ENCODE measurements around the gene NCOA4.
"Not testable (repeated sequence)": the region's sequence is repeated elsewhere in the genome, so short reads cannot be mapped to it uniquely, and the experiment has no call there.

The NCOA4 gene

DNA sequence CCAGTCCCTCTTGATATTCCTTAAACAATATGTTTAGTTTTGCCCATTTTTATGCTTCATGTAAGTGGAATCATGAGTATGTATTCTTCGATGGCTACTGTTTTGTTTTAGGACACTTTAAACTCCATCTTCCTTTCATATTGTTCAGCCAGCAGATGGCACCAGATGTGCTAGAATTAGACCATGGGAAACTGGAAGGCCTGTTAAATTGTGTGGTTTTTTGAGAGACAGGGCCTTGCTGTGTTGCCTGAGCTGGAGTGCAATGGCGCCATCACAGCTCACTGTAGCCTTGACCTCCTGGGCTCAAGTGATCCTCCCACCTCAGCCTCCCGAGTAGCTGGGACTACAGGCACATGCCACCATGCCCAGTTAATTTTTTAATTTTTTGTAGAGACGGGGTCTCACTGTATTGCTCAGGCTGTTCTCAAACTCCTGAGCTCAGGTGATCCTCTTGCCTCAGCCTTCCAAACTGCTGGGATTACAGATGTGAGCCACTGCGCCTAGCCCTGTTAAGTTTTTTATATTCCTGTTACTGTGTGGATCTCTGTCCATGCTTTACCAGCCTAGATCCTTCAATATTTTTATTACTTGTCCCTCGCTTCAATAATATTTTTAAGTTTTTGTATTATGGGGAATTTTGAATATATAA is 46.8 kb downstream of the NCOA4 start:
- peak; percentile 56 for DNase-seq (ENCODE audit: low read depth, low spot score)
- in situ Hi-C loops (cut with HindIII; ENCODE audit: low sequenced_read_pairs); H3K4me3 ChIP-seq (ENCODE audit: low read depth, low read length): not testable (repeated sequence)
- TF ChIP-seq, protein P1, sequence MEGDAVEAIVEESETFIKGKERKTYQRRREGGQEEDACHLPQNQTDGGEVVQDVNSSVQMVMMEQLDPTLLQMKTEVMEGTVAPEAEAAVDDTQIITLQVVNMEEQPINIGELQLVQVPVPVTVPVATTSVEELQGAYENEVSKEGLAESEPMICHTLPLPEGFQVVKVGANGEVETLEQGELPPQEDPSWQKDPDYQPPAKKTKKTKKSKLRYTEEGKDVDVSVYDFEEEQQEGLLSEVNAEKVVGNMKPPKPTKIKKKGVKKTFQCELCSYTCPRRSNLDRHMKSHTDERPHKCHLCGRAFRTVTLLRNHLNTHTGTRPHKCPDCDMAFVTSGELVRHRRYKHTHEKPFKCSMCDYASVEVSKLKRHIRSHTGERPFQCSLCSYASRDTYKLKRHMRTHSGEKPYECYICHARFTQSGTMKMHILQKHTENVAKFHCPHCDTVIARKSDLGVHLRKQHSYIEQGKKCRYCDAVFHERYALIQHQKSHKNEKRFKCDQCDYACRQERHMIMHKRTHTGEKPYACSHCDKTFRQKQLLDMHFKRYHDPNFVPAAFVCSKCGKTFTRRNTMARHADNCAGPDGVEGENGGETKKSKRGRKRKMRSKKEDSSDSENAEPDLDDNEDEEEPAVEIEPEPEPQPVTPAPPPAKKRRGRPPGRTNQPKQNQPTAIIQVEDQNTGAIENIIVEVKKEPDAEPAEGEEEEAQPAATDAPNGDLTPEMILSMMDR (IDR thresholded peaks at IDR 0.05; ENCODE audit: low read depth, low read length), result peak; percentile 28

DNA sequence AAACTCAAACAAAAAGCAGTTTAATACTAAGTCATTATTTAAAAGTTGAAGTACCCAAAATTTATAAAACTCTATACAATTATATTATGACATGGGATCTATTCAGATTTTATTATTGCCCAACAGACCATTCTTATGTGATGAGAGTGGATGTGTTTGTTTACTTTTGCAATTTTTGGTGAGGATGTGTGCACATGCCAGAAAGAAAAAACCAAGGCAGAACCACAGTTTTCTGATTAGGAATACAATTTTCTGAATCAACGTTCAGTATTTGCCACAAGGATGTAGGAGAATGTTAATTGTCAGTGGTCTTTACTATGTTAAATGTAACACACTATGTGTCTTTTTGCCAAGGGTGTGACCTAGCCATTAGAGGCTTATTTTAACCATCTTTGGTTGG is 49.1 kb downstream of the NCOA4 start:
- H3K4me3 ChIP-seq (ENCODE audit: low read depth, low read length); DNase-seq (ENCODE audit: low read depth, low spot score); in situ Hi-C loops (cut with HindIII; ENCODE audit: low sequenced_read_pairs): not testable (repeated sequence)

DNA sequence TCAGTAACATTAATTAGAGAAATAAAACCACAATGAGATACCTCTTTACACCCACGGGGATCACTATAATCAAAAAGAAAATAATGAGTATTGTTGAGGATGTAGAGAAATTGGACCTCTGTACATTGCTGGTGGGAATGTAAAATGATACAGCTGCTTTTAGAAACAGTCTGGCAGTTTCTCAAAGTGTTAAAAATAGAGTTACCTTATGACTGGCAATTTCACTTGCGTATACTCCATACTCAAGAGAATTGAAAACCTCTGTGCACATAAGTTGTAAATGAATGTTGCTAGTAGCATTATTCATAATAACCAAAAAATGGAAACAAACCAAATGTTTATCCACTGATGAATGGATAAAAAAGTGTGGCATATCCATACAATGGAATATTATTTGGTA is 51.9 kb downstream of the NCOA4 start:
- DNase-seq (ENCODE audit: low read depth, low spot score); in situ Hi-C loops (cut with HindIII; ENCODE audit: low sequenced_read_pairs); H3K4me3 ChIP-seq (ENCODE audit: low read depth, low read length): not testable (repeated sequence)

DNA sequence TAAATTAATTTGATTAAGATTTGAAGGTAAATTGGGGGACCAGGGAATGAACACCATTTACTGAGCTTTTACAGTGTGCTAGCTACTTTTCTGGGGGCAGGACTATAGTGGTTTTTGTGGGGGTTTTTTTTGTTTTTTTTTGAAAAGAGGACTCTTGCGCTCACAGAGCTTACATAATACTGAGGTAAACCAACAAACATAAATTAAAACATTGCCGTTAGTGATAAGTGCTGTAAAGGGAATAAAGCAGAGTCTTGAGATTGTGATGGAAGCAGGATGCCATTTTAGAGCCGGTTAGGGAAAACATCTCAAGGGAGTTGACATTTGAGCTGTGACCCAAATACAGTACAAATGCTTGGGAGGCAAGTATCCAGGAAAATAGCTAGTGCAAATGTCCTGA is 56.4 kb downstream of the NCOA4 start:
- H3K4me3 ChIP-seq (ENCODE audit: low read depth, low read length); DNase-seq (ENCODE audit: low read depth, low spot score); in situ Hi-C loops (cut with HindIII; ENCODE audit: low sequenced_read_pairs): not testable (repeated sequence)

DNA sequence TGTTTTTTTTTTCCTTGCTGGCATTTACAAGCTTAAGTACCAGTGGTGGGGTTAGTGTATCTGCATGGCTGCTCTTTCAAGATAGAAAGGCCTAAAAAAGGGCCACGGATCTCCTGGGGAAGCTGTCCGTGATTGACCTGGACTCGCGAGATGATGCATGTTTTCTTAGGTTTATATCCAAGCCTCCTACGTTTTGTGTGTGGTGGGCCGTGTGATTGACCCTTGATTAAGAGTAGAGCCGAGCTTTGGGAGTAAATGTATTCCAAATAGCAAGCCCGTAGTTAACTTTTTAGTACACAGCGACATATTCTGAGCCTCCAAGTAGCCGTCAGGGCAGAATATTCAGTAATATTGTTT is 57.6 kb downstream of the NCOA4 start:
- in situ Hi-C loops (cut with HindIII; ENCODE audit: low sequenced_read_pairs), result not testable (repeated sequence)
- peak; percentile 18 for DNase-seq (ENCODE audit: low read depth, low spot score)

DNA sequence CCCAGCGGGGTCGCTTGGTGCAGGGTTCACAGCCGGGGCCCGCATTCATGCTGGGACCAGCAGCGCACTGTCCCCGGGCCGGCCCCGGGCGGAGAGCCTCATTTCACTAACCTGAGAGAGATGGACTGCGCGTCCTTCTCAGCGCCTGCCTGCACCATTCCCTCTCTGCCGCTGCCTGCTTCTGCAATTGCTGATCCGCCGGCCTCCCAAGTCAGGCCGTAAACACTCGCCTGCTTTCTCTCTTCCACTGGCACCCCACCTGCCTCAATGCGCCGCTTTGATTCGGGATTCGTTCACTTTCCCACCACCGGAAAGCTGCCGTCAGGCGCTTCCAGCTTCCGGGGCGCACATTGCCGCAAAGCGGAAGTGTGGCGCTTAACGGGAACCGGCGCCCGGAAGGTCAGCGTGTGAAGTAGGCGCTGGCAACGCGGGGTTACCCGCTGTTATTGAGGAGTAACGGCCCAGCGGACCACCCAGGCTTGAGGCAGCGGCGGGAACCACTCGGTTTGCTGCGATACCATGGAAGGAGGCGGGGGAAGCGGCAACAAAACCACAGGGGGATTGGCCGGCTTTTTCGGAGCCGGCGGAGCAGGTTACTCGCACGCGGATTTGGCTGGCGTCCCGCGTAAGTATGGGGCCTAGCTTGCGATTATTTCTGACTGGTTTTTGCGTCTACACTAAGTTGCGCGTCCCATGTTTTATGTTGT is 58.2 kb downstream of the NCOA4 start, which contains the start of gene TIMM23:
Gene TIMM23, plus strand, starts transcription at position 384 of the 707 bp plus-strand sequence. Its CDS starts 136 bp downstream, at position 520.
- peak; percentile 88 for DNase-seq (ENCODE audit: low read depth, low spot score)
- in situ Hi-C loops (cut with HindIII; ENCODE audit: low sequenced_read_pairs), result not testable (repeated sequence)
- peak within 1 kb of the TSS; percentile 72 for H3K4me3 ChIP-seq (ENCODE audit: low read depth, low read length)

More for the DNA sequence above, 57.6 kb downstream of the NCOA4 start:
- H3K4me3 ChIP-seq (ENCODE audit: low read depth, low read length), result peak overlapping the region; percentile 72

DNA sequence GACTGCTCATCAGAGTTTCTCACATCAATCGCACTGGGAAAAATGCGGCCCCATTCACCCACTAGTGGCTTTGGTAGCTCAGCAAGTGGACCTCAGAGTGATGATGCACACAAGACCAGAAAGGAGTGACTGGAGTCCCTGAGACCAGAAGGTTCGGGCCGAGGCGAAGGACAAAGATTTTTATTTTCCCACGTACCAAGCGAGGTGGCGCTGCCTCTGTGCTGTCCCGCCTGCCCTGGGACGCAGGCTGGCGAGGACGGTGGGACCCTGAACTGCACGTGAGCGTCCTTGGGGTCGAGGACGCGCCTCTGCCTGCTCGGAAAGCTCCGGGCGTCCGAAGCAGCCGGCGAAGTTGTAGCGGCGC is 58.7 kb downstream of the NCOA4 start:
- in situ Hi-C loops (cut with HindIII; ENCODE audit: low sequenced_read_pairs); DNase-seq (ENCODE audit: low read depth, low spot score): not testable (repeated sequence)
- H3K4me3 ChIP-seq (ENCODE audit: low read depth, low read length), result peak overlapping the region; percentile 72

DNA sequence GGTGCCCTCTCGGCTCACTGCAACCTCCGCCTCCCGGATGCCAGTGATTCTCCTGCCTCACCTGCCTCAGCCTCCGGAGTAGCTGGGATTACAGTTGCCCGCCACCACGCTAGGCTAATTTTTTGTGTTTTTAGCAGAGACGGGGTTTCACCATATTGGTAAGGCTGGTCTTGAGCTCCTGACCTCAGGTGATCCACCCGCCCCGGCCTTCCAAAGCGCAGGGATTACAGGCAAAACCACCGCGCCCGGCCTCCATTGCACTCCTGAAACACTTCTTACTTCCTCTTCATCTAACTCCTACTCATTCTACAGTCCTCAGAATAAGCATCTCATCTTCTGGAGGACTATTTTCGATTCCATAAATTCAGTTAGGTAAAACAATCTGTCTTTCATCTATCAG is 59.4 kb downstream of the NCOA4 start:
- in situ Hi-C loops (cut with HindIII; ENCODE audit: low sequenced_read_pairs); DNase-seq (ENCODE audit: low read depth, low spot score): not testable (repeated sequence)
- H3K4me3 ChIP-seq (ENCODE audit: low read depth, low read length), result peak overlapping the region; percentile 72

DNA sequence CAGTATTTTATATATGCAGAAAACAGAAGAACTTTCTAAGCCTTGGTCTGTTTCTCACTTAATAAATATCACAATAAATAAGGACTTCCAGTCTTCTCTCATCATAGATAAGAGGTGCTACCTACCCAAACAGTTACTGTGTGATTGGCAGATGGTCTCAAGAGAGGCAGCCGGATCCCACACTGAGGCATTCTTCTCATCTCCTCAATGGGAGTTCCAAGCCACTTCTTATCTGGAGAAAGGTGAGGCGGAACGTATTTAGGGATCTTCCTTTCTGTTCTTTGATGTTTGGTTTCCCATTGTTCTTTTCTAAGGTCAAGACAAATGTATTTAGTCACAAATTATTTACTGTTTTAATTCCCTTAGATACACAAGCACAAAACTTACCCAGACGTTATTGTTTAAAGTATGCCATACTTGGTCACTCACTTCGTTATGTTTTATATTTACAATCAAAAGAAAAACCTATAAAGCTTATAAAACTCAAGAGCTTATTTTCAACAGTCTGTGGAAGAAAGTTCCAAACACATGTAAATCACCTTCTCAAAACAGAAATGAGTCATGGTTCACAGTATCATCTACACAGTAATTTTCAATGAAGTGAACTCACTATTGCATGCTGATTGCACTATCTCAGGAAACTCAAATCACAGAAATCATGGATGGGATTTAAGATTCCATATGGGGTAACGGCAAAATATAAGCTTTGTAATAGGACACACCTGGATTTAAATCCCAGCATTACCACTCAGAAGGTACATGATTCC is 67.6 kb downstream of the NCOA4 start:
- in situ Hi-C loops (cut with HindIII; ENCODE audit: low sequenced_read_pairs); DNase-seq (ENCODE audit: low read depth, low spot score); H3K4me3 ChIP-seq (ENCODE audit: low read depth, low read length): not testable (repeated sequence)

DNA sequence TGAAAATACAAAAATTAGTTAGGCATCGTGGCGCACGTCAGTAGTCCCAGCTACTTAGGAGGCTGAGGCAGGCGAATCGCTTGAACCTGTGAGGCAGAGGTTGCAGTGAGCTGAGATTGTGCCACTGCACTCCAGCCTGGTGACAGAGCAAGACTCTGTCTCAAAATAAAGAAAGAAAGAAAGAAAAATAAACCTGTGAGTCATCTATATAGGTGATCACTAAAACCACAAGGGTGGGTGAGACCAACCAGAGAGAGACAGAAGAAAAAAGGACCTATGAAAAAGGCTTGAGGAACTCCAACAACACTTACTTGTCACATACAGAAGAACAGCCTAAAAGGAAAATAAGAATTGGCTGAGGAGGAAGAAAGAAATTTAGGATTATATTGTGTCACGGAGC is 72.5 kb downstream of the NCOA4 start:
- DNase-seq (ENCODE audit: low read depth, low spot score); in situ Hi-C loops (cut with HindIII; ENCODE audit: low sequenced_read_pairs): not testable (repeated sequence)

DNA sequence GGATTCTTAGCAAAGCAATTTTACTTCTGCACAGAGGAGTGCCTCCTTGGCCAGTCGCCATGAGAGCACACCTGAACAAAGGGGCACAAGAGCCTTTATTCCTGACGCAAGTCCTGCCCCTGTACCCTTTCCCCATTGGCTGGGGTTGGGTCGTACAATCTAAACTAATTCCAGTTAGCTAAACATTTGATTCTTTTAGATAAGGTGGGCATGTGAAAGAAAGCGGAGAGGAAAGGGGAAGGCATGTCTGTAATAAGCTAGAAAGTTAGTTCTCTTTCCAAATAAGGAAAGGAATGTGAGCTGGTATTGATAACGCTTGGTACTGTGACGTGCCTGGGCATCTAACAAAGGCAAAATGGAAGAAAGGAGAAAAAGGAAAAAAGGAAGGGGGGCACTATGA is 73.8 kb downstream of the NCOA4 start:
- in situ Hi-C loops (cut with HindIII; ENCODE audit: low sequenced_read_pairs); DNase-seq (ENCODE audit: low read depth, low spot score); H3K4me3 ChIP-seq (ENCODE audit: low read depth, low read length): not testable (repeated sequence)

More for the DNA sequence above, 72.5 kb downstream of the NCOA4 start:
- not testable (repeated sequence) for H3K4me3 ChIP-seq (ENCODE audit: low read depth, low read length)
